Myocyte (in vitro differentiated cells): ENCODE results near the gene MEGF11. TPM values are rescaled to one million over a fixed set of nuclear protein-coding genes. Genes with fewer than 3 reads are reported as not detected.
A peak's percentile ranks its signal among the peaks of the same experiment; 100 is the strongest.
"Not testable (repeated sequence)": the region's sequence is repeated elsewhere in the genome, so short reads cannot be mapped to it uniquely, and the experiment has no call there.

ENCODE experiments used
- DNase-seq: peaks from one replicate; pipeline ENCODE4 v3.0.0-alpha.2; 2012; ENCODE audit warnings: low read depth
- microRNA-seq: library from miRNA; unstranded; fragments of <30 nt; microRNA quantifications from one replicate; pipeline ENCODE4, GENCODE V29; 2016
- total RNA-seq: library from RNA; depleted of rRNA; stranded (reverse); fragments of >200 nt; gene quantifications from 2 replicates; pipeline ENCODE4 v1.2.3, GENCODE V29; 2014

MEGF11 gene
- total RNA-seq, 1 donor from 2014 or later: not detected

- peak; percentile 97 for DNase-seq
These were observed 384.2 kb downstream of the MEGF11 start, which contains the start of gene RAB11A for GRCh38 chr15:65869126-65869953. Gene RAB11A, plus strand, starts transcription at chr15:65869491. Its CDS starts 95 bp downstream, at chr15:65869586.

- DNase-seq: peak; percentile 3
These were observed 384.9 kb downstream of the MEGF11 start for GRCh38 chr15:65868546-65869125.

GRCh38 chr15:65867933-65868332 lies 385.6 kb downstream of the MEGF11 start:
- not testable (repeated sequence) for DNase-seq

- DNase-seq: no peak
These were observed 386.3 kb downstream of the MEGF11 start for GRCh38 chr15:65867244-65867643.

- DNase-seq: no peak
These were observed 390.4 kb downstream of the MEGF11 start for GRCh38 chr15:65863106-65863505.

GRCh38 chr15:65862682-65863081 lies 390.9 kb downstream of the MEGF11 start:
- DNase-seq: peak; percentile 51

- no peak for DNase-seq
These were observed 395.7 kb downstream of the MEGF11 start for GRCh38 chr15:65857718-65858402.

- peak; percentile 56 for DNase-seq
These were observed 396.6 kb downstream of the MEGF11 start for GRCh38 chr15:65856821-65857455.

GRCh38 chr15:65851981-65852380 lies 401.6 kb downstream of the MEGF11 start:
- DNase-seq: no peak

GRCh38 chr15:65847989-65848388 lies 405.6 kb downstream of the MEGF11 start:
- no peak for DNase-seq

GRCh38 chr15:65845826-65846519 lies 407.6 kb downstream of the MEGF11 start:
- DNase-seq: no peak

Small RNA genes within 50 kb of the gene (microRNA-seq; reads per million reads assigned to microRNA genes)
- not detected for gene MIR4311

Other genes starting within 250 kb of the MEGF11 start
- 27.3 and 28.5 TPM in 2 replicates for gene DIS3L, start 39.8 kb upstream of the MEGF11 start, total RNA-seq
- 6.3 and 7.8 TPM in 2 replicates for gene TIPIN, start 102.9 kb upstream of the MEGF11 start, total RNA-seq
- 59.6 and 86.7 TPM in 2 replicates for gene MAP2K1, start 133.2 kb upstream of the MEGF11 start, total RNA-seq
- 31.9 and 38.6 TPM in 2 replicates for gene SNAPC5, start 244.0 kb upstream of the MEGF11 start, total RNA-seq